ENCODE results near the gene FXR2. TPM values are rescaled to one million over a fixed set of nuclear protein-coding genes. Genes with fewer than 3 reads are reported as not detected.
A peak's percentile ranks its signal among the peaks of the same experiment; 100 is the strongest.
"Not testable (repeated sequence)": the region's sequence is repeated elsewhere in the genome, so short reads cannot be mapped to it uniquely, and the experiment has no call there.

The FXR2 gene
- total RNA-seq, 1 donor from 2014 or later, result 19.3 TPM

- Histone ChIP-seq H3K27ac (peak overlapping the region; percentile 82 to 83), H3K4me3 (peak overlapping the region; percentile 70 to 76), H3K4me1 (peaks cover 0 to 4% of the 10 kb centered on the region in 2 donors), H3K36me3 (no peaks in the 10 kb centered on the region), H3K9me3 (no peaks in the 10 kb centered on the region), H3K27me3 (no peaks in the 10 kb centered on the region)
- intact Hi-C loops (cut with DNase I), result loop anchor here (1.0 to 2.0 kb wide), 2 partner anchors 12 to 62 kb away; partner anchors contain the start of gene WRAP53
- no peak for DNase-seq (ENCODE audit: low spot score in 2 of 2)
- TF ChIP-seq, protein P1, sequence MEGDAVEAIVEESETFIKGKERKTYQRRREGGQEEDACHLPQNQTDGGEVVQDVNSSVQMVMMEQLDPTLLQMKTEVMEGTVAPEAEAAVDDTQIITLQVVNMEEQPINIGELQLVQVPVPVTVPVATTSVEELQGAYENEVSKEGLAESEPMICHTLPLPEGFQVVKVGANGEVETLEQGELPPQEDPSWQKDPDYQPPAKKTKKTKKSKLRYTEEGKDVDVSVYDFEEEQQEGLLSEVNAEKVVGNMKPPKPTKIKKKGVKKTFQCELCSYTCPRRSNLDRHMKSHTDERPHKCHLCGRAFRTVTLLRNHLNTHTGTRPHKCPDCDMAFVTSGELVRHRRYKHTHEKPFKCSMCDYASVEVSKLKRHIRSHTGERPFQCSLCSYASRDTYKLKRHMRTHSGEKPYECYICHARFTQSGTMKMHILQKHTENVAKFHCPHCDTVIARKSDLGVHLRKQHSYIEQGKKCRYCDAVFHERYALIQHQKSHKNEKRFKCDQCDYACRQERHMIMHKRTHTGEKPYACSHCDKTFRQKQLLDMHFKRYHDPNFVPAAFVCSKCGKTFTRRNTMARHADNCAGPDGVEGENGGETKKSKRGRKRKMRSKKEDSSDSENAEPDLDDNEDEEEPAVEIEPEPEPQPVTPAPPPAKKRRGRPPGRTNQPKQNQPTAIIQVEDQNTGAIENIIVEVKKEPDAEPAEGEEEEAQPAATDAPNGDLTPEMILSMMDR (IDR thresholded peaks at IDR 0.05), result no peak
Observed at GRCh38 chr17:7626956-7627249, 12.2 kb upstream of the FXR2 start.

GRCh38 chr17:7626307-7626706 is 11.6 kb upstream of the FXR2 start:
- Histone ChIP-seq H3K9me3 (no peaks in the 10 kb centered on the region), H3K27ac (no peak overlapping the region), H3K4me3 (no peak overlapping the region), H3K4me1 (peaks cover 0 to 4% of the 10 kb centered on the region in 2 donors), H3K27me3 (no peaks in the 10 kb centered on the region), H3K36me3 (no peaks in the 10 kb centered on the region)
- intact Hi-C loops (cut with DNase I), result loop anchor here (2.0 kb wide), 1 partner anchor 62 kb away; the partner anchor contains the start of gene WRAP53
- TF ChIP-seq, protein P1 (IDR thresholded peaks at IDR 0.05), result no peak
- DNase-seq (ENCODE audit: low spot score in 2 of 2), result no peak

- not testable (repeated sequence) for DNase-seq (ENCODE audit: low spot score in 2 of 2); H3K36me3 ChIP-seq
- intact Hi-C loops (cut with DNase I), result loop anchor here (2.0 kb wide), 1 partner anchor 63 kb away; the partner anchor contains the start of gene WRAP53
Observed at GRCh38 chr17:7625749-7626148, 11.1 kb upstream of the FXR2 start.

GRCh38 chr17:7623661-7624060 is 9.0 kb upstream of the FXR2 start:
- H3K9me3 ChIP-seq, result no peaks in the 10 kb centered on the region
- TF ChIP-seq, protein P1 (IDR thresholded peaks at IDR 0.05), result no peak

More at GRCh38 chr17:7625749-7626148, 11.1 kb upstream of the FXR2 start:
- H3K27me3 ChIP-seq, H3K4me1 ChIP-seq, H3K4me3 ChIP-seq, H3K9me3 ChIP-seq, H3K27ac ChIP-seq: not testable (repeated sequence)

DNA sequence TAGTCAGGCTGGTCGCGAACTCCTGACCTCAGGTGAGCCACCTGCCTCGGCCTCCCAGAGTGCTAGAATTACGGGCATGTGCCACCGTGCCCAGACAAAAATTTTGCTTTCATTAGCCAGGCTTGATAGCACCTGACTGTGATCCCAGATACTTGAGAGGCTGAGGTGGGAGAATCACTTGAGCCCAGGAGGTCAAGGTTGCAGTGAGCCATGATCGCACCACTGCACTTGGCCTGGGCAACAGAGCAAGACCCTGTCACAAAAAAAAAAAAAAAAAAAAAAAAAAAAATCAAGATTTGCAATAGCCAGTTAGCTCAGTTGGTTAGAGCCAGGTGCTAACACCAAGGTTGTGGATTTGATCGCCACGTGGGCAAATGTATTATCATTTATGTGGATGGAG is 6.1 kb upstream of the FXR2 start:
- intact Hi-C loops (cut with DNase I), result no loop called here
- TF ChIP-seq, protein P1 (IDR thresholded peaks at IDR 0.05), result no peak
- H3K27ac ChIP-seq, result no peak overlapping the region

More at GRCh38 chr17:7623661-7624060, 9.0 kb upstream of the FXR2 start:
- intact Hi-C loops (cut with DNase I), result no loop called here
- Histone ChIP-seq H3K36me3 (no peaks in the 10 kb centered on the region), H3K4me1 (peaks cover 0 to 4% of the 10 kb centered on the region in 2 donors), H3K27me3 (no peaks in the 10 kb centered on the region), H3K27ac (no peak overlapping the region), H3K4me3 (no peak overlapping the region)
- no peak for DNase-seq (ENCODE audit: low spot score in 2 of 2)

DNA sequence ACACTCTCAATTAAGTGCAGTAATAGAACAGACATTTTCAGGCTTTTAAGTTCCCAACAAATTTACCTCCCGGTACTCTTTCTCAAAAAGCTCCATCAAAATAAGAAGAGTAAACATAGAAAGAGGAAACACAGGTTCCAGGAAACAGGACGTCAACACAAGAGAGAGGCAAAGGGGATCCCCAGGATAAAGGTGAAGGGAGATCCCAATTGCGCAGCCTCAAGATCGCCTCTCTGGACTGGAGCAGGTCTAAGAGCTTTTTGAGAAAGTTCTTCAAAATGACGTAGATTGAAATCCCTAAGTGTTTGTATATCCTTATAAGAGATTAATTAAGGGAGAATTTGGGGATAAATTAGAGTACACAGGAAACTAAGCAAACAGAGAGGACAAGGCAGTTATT is 3.9 kb upstream of the FXR2 start:
- TF ChIP-seq, protein P1 (IDR thresholded peaks at IDR 0.05), result no peak
- Histone ChIP-seq H3K4me1 (peaks cover 0 to 6% of the 10 kb centered on the region in 2 donors), H3K27ac (no peak overlapping the region), H3K27me3 (no peaks in the 10 kb centered on the region), H3K4me3 (no peak overlapping the region), H3K9me3 (no peaks in the 10 kb centered on the region), H3K36me3 (no peaks in the 10 kb centered on the region)
- DNase-seq (ENCODE audit: low spot score in 2 of 2), result no peak
- intact Hi-C loops (cut with DNase I), result loop anchor here (10.0 kb wide), 1 partner anchor 226 kb away; no protein-coding TSS in a partner anchor

More for the DNA sequence above, 6.1 kb upstream of the FXR2 start:
- DNase-seq (ENCODE audit: low spot score in 2 of 2), result no peak
- Histone ChIP-seq H3K27me3 (no peaks in the 10 kb centered on the region), H3K36me3 (no peaks in the 10 kb centered on the region), H3K4me1 (no peaks in the 10 kb centered on the region), H3K9me3 (no peaks in the 10 kb centered on the region), H3K4me3 (no peak overlapping the region)

All from ascending aorta (tissue), 2 donors.